Lung (tissue), 12 donors: ENCODE measurements around the gene UHRF2. TPM values are rescaled to one million over a fixed set of nuclear protein-coding genes. Genes with fewer than 3 reads are reported as not detected.

Source experiments
- ATAC-seq: fragments of 200-7000 bp; cut with Tn5 transposase; one replicate; pipeline ENCODE4 v1.9.1; 2020; ENCODE audit warnings: moderate number of reproducible peaks; ENCODE audit not compliant: insufficient read depth, low FRiP score
- DNase-seq, 3 donors: peaks; one replicate each; pipeline ENCODE4 v3.0.0-alpha.2; 2013 to 2017
- H3K27ac ChIP-seq, 2 donors: one replicate each; pipeline ENCODE4 v1.5.1; 2013; ENCODE audit warnings: mild to moderate bottlenecking in 2 of 2, moderate library complexity in 2 of 2, control low read depth in 1 of 2, inconsistent platforms in 1 of 2, low read depth in 1 of 2, low read length in 1 of 2
- H3K27me3 ChIP-seq, 3 donors: one replicate each; pipeline ENCODE4 v1.5.1; 2013; ENCODE audit warnings: low read length in 2 of 3; ENCODE audit not compliant: control insufficient read depth in 3 of 3, insufficient read depth in 3 of 3
- H3K36me3 ChIP-seq, 4 donors: one replicate each; pipeline ENCODE4 v1.5.1; 2013; ENCODE audit warnings: low read length in 4 of 4, mild to moderate bottlenecking in 1 of 4, moderate library complexity in 1 of 4; ENCODE audit not compliant: control insufficient read depth in 4 of 4, insufficient read depth in 4 of 4
- H3K4me1 ChIP-seq, 5 donors: one replicate each; pipeline ENCODE4 v1.5.1; 2013; ENCODE audit warnings: low read length in 5 of 5, mild to moderate bottlenecking in 2 of 5, moderate library complexity in 1 of 5; ENCODE audit not compliant: control insufficient read depth in 5 of 5, insufficient read depth in 5 of 5
- H3K4me3 ChIP-seq: one replicate; pipeline ENCODE4 v1.5.1; 2013; ENCODE audit warnings: mild to moderate bottlenecking, control low read depth, moderate library complexity
- H3K9ac ChIP-seq, 2 donors: one replicate each; pipeline ENCODE4 v1.5.1; 2013; ENCODE audit warnings: low read length in 2 of 2, control low read depth in 1 of 2; ENCODE audit not compliant: insufficient read depth in 1 of 2
- H3K9me3 ChIP-seq, 4 donors: one replicate each; pipeline ENCODE4 v1.5.1; 2013; ENCODE audit warnings: low read length in 3 of 4, mild to moderate bottlenecking in 1 of 4, moderate library complexity in 1 of 4; ENCODE audit not compliant: control insufficient read depth in 4 of 4, insufficient read depth in 3 of 4
- WGBS, 2 donors: extraction: QIAGEN DNeasy Blood & Tissue Kit; methylation state at CpG; one replicate each; pipeline ENCODE4 v1.1.7; 2013; 5-methylcytosine and 5-hydroxymethylcytosine counted together
- polyA plus RNA-seq, 2 donors: library from polyadenylated mRNA; stranded (reverse); fragments of 200-250 nt; gene quantifications; one replicate each; pipeline ENCODE4 v1.2.1, GENCODE V29; 2013
- total RNA-seq, 2 donors: library from RNA; depleted of rRNA in 1 of 2; stranded (reverse); fragments of >200 nt in 1 of 2; gene quantifications; one replicate each; pipeline ENCODE4 v1.2.1, GENCODE V29; 2014 to 2021
- TF ChIP-seq, protein P1 (sequence below): IDR thresholded peaks from 2 replicates; pipeline ENCODE4 v1.5.1; 2012; ENCODE audit warnings: mild to moderate bottlenecking; ENCODE audit errors: control extremely low read depth, extremely low read depth
- donor health status: control.
- donor health status: control.
- donor health status: Bipolar disorder and iron deficiency.
- donor health status: healthy.
- donor health status: DM: yes; HTN: yes; CAD: no.

UHRF2 gene
- total and polyA plus RNA-seq, 4 donors: 13.4 to 108 (median 22.1) TPM

DNA sequence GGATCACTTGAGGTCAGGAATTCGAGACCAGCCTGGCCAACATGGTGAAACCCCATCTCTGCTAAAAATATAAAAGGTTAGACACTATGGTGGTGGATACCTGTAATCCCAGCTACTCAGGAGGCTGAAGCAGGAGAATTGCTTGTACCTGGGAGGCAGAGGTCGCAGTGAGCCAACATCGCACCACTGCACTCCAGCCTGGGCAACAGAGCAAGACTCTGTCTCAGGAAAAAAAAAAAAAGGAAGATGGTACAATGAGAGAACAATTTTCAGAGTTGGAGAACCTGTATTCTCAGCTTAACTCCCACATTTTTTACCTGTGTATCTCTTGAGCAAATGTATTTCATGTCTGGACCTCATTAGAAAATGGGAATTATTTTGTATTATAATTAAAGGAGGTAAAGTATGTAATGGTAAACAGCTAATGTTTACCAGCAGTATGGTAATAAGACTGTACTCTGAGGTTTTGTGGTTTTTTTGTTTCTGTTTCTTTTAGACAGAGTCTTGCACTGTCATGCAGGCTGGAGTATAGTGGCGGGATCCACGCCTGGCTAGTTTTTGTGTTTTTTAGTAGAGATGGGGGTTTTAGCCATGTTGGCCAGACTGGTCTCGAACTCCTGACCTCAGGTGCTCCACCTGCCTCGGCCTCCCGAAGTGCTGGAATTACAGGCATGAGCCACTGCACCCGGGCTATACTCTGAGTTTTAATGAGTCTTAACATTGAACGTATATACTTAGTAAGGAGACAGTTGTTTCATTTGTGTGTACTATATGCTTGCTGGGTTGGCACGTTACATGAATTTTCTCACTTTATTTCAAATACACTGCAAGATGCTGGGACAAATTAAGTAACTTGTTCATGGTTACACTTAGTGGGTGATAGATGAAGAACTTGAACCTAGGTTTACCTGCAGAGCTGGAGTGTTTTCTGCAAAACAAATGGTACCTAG is 16.2 kb downstream of the UHRF2 start:
- H3K4me3 ChIP-seq: no peak overlapping the region
- TF ChIP-seq, protein P1, sequence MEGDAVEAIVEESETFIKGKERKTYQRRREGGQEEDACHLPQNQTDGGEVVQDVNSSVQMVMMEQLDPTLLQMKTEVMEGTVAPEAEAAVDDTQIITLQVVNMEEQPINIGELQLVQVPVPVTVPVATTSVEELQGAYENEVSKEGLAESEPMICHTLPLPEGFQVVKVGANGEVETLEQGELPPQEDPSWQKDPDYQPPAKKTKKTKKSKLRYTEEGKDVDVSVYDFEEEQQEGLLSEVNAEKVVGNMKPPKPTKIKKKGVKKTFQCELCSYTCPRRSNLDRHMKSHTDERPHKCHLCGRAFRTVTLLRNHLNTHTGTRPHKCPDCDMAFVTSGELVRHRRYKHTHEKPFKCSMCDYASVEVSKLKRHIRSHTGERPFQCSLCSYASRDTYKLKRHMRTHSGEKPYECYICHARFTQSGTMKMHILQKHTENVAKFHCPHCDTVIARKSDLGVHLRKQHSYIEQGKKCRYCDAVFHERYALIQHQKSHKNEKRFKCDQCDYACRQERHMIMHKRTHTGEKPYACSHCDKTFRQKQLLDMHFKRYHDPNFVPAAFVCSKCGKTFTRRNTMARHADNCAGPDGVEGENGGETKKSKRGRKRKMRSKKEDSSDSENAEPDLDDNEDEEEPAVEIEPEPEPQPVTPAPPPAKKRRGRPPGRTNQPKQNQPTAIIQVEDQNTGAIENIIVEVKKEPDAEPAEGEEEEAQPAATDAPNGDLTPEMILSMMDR: no peak
- no peaks in the 10 kb centered on the region for H3K9me3 ChIP-seq
- H3K36me3 ChIP-seq: peaks cover 0 to 7% (median under 1%) of the 10 kb centered on the region in 4 donors
- 75 to 78% methylated on average over 11 of the region's 11 CpGs for WGBS, 2 donors
- DNase-seq (no peak), ATAC-seq (no peak)
- H3K27ac ChIP-seq: no peak overlapping the region
- H3K27me3 ChIP-seq: no peaks in the 10 kb centered on the region
- H3K4me1 ChIP-seq: peaks cover 0 to 22% (median 3%) of the 10 kb centered on the region in 5 donors
- H3K9ac ChIP-seq: no peak overlapping the region

DNA sequence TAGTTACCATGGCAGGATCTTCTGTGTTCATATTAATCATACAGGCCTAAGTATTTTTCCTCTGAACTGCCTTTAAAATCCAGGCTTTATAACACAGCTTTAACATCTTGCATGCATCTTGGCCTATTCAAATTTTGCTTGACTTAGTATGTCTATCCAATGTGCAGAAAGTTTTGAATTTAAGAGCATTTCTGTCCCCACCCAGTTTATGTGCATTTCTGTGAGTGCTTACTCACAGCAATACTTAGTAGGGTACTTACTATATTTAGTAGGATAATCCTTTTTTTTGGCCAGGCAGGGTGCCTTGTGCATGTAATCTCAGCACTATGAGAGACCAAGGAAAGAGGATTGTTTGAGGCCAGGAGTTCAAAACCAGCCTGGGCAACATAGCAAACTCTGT is 18.0 kb downstream of the UHRF2 start:
- DNase-seq (no peak), ATAC-seq (no peak)
- Histone ChIP-seq H3K27me3 (no peaks in the 10 kb centered on the region), H3K4me1 (peaks cover 0 to 19% (median under 1%) of the 10 kb centered on the region in 5 donors), H3K27ac (no peak overlapping the region), H3K9me3 (no peaks in the 10 kb centered on the region), H3K9ac (no peak overlapping the region), H3K4me3 (no peak overlapping the region), H3K36me3 (peaks cover 0 to 5% (median 2%) of the 10 kb centered on the region in 4 donors)
- TF ChIP-seq, protein P1: no peak

DNA sequence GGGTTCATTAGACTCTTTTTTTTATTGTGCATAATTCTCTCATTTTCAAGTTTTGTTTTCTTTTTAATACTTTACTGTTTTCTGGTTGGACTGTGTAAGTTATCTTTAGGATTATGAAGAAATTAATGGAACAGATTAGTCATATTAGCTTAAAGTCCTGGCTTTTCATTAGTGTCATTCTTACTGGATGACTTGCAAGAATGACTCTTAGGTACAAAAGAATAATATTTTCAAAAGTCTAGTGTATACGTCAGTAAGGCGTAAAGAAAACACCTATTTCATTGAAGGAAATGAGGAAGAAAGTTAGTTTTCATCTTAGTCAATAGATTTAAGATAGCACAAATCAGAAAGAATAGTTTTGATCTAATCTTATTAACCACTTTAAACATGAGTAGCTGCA is 20.4 kb downstream of the UHRF2 start:
- TF ChIP-seq, protein P1: no peak
- Histone ChIP-seq H3K4me3 (no peak overlapping the region), H3K9ac (no peak overlapping the region), H3K36me3 (peaks cover 0 to 13% (median 3%) of the 10 kb centered on the region in 4 donors), H3K4me1 (peaks cover 0 to 14% (median 0%) of the 10 kb centered on the region in 5 donors), H3K27me3 (no peaks in the 10 kb centered on the region), H3K27ac (no peak overlapping the region), H3K9me3 (no peaks in the 10 kb centered on the region)
- no peak for DNase-seq
- 85 to 90% methylated on average over 2 of the region's 2 CpGs for WGBS, 2 donors
- ATAC-seq: no peak
